ENCODE measurements around the gene CLCA1.

Gene CLCA1

GRCh38 chr1:86502721-86503405 is 34.1 kb downstream of the CLCA1 start:
- DNase-seq (ENCODE audit: low read depth in 2 of 2), result no peak

- DNase-seq (ENCODE audit: low read depth in 2 of 2), result no peak
Measured at GRCh38 chr1:86503406-86504136, 34.8 kb downstream of the CLCA1 start.

DNA sequence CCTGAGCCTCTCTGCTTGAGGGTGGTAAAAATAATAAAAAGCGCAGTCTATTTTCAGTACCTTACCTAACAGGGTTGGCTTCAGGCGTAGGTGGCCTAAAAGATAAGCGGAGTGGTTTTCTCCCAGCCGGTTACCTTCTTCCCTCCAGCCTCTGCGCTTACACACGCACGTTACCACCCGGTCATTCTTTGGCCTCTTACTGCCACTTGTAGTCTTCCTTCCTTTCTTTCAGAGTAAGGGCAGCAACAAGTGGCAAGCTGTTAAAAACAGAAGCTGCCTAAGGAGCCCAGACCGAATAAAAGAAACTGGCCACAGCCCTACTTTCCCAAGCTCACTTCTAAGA is 35.4 kb downstream of the CLCA1 start:
- DNase-seq (ENCODE audit: low read depth in 2 of 2), result no peak

GRCh38 chr1:86504895-86505563 is 36.3 kb downstream of the CLCA1 start:
- peak; percentile 56 to 61 for DNase-seq (ENCODE audit: low read depth in 2 of 2)

DNA sequence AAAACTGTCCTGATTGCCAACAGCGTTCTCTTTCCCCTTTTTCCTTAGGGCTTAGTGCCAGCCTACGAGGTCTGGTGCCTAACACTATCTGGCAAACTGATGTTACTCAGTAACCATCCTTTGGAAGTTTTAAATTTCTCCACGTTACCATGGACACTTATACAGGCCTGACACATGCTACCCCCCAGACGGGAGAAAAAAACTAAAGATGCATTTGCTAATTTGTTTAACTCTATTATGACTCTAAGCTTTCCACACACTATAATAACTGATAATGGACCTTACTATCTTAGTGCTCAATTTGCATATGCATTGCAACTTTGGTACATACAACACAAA is 36.8 kb downstream of the CLCA1 start:
- no peak for DNase-seq (ENCODE audit: low read depth in 2 of 2)

- DNase-seq (ENCODE audit: low read depth in 2 of 2), result no peak
Measured at GRCh38 chr1:86507935-86508582, 39.3 kb downstream of the CLCA1 start.

DNA sequence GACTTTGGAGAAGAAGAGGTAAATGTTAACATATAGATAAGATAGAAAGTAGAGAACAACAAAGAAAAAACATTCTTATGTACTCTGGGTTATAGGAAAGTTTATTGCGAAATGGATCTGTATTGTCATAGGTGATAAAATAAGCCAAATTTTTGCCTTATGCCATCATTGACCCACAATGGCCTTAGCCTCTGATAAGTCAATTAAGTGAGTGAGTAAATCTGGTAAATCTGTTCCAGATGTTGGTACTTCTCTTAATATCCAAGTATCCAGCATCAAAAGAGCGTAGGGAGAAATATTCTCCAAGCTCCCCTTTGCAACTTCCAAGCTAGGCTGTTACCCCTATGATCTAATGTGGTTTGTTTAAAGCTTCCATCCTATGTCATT is 39.8 kb downstream of the CLCA1 start:
- DNase-seq (ENCODE audit: low read depth in 2 of 2), result peak in 1 of 2 experiments; percentile 42

- DNase-seq (ENCODE audit: low read depth in 2 of 2), result no peak
Measured at GRCh38 chr1:86515597-86515996, 46.9 kb downstream of the CLCA1 start.

DNA sequence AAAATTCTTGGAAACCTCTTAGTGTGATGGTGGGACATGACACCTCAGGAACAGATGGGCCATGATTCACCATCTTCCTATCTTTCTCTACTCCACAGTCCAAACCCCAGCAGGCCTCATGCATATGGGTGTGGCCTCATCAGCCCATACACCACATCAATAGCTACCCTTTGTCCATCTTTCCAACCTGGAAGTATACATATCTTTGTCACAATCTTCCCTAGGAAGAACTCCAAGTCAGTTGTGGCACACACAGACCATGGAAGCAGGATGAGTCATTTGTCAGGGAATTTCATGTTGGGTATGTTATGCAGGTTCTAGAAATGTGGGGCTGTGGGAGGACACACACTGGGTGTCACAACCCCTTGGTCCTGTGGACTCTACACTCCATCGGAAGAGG is 47.6 kb downstream of the CLCA1 start:
- DNase-seq (ENCODE audit: low read depth in 2 of 2), result no peak

GRCh38 chr1:86517336-86517735 is 48.6 kb downstream of the CLCA1 start:
- no peak for DNase-seq (ENCODE audit: low read depth in 2 of 2)

GRCh38 chr1:86520789-86521521 is 52.2 kb downstream of the CLCA1 start:
- no peak for DNase-seq (ENCODE audit: low read depth in 2 of 2)

DNA sequence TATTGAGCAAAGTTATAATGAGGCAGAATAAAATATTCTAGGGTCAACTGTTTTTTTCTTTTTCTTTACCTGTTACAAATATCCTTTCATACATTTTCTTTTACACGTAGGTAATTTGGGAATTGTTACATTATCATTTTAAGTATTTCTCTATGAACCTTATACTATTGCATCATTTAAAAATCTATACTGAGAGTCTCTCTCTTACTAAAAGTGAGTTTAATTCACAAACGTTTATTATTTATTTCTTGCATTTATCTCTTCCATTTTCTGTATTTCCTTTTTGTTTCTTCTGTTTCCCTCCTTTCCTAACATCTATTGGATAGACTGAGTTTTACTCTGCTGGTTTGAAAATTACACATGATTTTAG is 52.8 kb downstream of the CLCA1 start:
- DNase-seq (ENCODE audit: low read depth in 2 of 2), result no peak

DNA sequence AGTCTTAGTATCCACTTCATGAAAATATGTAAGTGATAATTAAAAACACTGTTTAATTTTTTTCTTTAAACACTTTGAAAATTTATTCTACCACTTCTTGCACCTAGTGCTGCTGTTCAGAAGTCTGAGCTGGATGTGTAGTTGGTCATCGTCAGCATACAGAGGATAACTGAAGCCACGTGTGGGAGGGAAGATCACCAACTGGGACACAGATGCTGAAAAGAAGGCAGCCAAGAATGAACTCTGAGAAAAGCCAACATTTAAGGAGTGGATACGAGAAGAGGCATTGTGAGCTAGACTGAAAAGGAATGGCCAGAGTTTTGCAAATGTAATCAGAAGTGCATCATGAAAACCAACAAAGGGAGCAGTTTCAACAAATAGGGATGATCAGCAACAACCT is 53.5 kb downstream of the CLCA1 start:
- no peak for DNase-seq (ENCODE audit: low read depth in 2 of 2)

DNA sequence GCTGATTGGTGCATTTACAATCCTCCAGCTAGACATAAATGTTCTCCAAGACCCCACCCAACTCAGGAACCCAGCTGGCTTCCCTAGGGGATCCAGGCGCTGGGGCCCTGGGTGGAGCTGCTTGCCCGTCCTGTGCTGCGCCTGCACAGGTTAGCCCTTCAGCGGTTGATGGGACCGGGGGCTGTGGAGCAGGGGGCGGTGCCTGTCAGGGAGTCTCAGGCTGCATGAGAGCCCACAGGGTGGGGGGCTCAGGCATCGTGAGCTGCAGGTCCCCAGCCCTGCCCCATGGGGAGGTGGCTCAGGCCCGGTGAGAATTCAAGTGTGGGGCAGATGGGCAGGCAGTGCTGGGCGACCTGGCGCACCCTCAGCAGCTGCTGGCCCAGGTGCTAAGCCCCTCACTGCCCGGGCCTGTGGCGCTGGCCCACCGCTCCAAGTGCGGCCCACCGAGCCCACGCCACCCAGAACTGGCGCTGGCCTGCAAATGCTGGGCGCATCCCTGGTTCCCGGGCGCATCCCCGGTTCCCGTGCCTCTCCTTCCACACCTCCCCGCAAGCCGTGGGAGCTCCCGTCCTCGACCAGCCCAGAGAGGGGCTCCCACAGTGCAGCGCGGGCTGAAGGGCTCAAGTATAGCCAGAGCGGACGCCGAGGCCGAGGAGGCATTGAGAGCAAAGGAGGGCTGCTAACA is 55.1 kb downstream of the CLCA1 start:
- no peak for DNase-seq (ENCODE audit: low read depth in 2 of 2)

GRCh38 chr1:86527306-86527705 is 58.6 kb downstream of the CLCA1 start:
- no peak for DNase-seq (ENCODE audit: low read depth in 2 of 2)

GRCh38 chr1:86530211-86530845 is 61.6 kb downstream of the CLCA1 start:
- no peak for DNase-seq (ENCODE audit: low read depth in 2 of 2)

DNA sequence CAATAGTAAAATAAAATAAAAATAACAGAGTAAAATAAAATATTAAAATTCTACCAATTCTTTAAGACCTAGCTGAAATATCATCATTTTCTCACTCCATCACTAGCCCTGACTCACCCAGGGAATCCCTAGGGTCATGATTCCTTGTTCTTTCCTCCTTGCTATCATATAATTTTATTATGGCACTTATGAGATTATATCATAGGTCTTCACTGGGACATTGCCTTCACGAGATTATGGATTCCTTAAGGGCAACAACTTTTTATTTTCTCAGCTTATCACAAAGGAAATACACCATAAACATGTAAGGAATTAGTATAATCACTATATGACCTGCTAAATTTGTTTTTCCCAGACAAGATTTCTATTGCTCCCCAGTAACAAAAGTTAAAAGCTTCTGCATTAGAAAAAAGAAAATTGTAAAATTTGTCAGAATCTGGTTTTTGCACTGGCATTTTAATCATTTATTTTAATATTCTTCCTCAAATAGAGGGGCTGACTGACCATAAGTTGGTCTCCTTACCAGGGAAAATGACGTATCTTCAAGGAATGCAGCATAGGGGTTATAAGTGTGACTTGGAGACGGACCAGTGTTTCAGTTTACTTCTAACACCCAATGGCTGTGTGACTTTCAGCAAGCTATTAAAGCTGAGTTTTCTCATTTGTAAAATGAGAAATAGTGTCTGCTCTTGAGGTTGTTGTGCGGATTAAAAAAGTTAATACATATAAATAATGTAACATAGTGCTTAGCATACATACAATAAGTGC is 69.4 kb downstream of the CLCA1 start:
- DNase-seq (ENCODE audit: low read depth in 2 of 2), result no peak

DNA sequence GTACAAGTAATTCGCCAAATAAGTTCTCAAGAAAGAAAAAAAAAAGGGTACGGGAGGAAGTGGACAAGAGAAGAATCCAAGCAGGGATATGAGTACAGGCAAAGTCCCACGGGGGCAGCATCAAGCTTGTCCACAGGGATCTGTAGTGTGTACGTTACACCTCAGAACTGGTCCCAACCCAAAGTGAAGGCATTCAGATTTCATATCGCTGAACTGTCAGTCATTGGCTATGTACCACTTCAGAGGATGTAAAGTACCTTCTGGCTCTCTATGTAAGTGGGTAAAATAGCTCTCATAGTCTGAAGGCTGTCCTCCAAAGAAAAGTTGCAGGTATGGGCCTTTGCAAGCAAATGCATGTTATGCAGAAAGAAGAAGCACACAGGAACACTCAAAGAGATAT is 70.0 kb downstream of the CLCA1 start:
- DNase-seq (ENCODE audit: low read depth in 2 of 2), result no peak

- DNase-seq (ENCODE audit: low read depth in 2 of 2), result no peak
Measured at GRCh38 chr1:86541859-86542258, 73.1 kb downstream of the CLCA1 start.

GRCh38 chr1:86542631-86543030 is 73.9 kb downstream of the CLCA1 start:
- DNase-seq (ENCODE audit: low read depth in 2 of 2), result no peak

All from fibroblast of skin of left biceps (primary cell).